ENCODE results near the gene KLHDC7B. TPM values are rescaled to one million over a fixed set of nuclear protein-coding genes. Genes with fewer than 3 reads are reported as not detected.

The KLHDC7B gene
- total and polyA plus RNA-seq, 9 donors: 0.04 to 0.13 (median 0.10) TPM; not detected in 2

DNA sequence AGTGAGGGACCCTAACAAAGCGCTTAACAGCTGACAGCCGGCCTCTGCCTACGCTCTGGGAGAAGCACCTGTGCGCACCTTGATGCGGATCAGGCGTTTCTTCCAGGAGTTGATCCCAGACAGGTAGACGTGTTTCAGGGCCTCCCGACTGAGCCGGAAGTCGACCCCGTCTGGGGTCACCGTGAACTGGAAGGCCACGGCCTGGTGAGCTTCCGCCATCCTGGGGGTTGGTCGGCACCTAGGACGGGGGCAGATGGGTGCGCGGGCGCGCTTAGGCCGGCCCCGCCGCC lies 31.9 kb downstream of the KLHDC7B start:
- no peak overlapping the region for H3K27ac ChIP-seq
- H3K4me1 ChIP-seq (ENCODE audit: insufficient read depth): peaks cover 12% of the 10 kb centered on the region
- no peak for DNase-seq
- H3K36me3 ChIP-seq: no peaks in the 10 kb centered on the region
- no peak overlapping the region for H3K4me3 ChIP-seq
- no peaks in the 10 kb centered on the region for H3K9me3 ChIP-seq
- no peaks in the 10 kb centered on the region for H3K27me3 ChIP-seq
- TF ChIP-seq POLR2A (IDR thresholded peaks at IDR 0.05) (no peak), CTCF (IDR thresholded peaks at IDR 0.05) (no peak), EP300 (IDR thresholded peaks at IDR 0.05) (no peak)
- intact Hi-C loops (cut with DNase I): no loop called here
- WGBS, 3 donors: 26 to 30% (median 29%) methylated on average over 22 to 23 of the region's 23 CpGs

GRCh38 chr22:50577987-50578775 lies 32.5 kb downstream of the KLHDC7B start, which contains the start of gene CPT1B:
Gene CPT1B, minus strand, starts transcription at chr22:50578427. Its CDS starts 512 bp downstream, at chr22:50577915.
- intact Hi-C loops (cut with DNase I): no loop called here
- Histone ChIP-seq H3K36me3 (no peaks in the 10 kb centered on the region), H3K27me3 (no peaks in the 10 kb centered on the region), H3K4me3 (no peak within 1 kb of the TSS), H3K27ac (no peak within 1 kb of the TSS), H3K4me1 (ENCODE audit: insufficient read depth) (peaks cover 12% of the 10 kb centered on the region), H3K9me3 (no peaks in the 10 kb centered on the region)
- DNase-seq: no peak
- TF ChIP-seq POLR2A (IDR thresholded peaks at IDR 0.05) (no peak), EP300 (IDR thresholded peaks at IDR 0.05) (no peak), CTCF (IDR thresholded peaks at IDR 0.05) (no peak)
- 5 to 10% (median 9%) methylated on average over 44 to 63 of the region's 63 CpGs for WGBS, 3 donors

DNA sequence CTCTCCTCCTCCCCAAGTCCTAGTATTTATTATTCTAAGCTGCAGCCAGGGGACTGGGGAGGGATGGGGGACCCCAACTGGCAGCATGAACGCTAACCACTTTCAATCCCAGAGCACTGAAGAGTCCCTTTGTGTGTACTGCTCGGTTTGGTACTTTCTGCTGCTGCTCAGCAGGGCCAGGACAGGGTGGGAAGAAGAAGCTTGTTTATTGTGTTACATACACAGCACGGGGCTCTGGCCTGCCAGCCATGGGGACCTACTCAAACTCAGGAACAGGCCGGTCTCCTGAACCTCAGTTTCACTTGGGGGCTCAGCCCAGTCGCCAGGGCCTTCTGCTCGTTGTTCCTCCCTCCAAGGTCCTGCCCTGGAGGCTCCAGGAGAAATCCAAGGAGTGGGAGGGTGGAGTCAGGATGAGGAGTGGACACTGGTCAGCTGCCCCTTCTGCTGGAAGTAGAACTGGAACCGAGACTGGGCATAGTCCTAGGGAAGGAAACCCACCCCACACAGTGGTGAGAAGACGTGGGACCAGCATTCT lies 33.1 kb downstream of the KLHDC7B start:
- Histone ChIP-seq H3K27me3 (no peaks in the 10 kb centered on the region), H3K27ac (no peak overlapping the region), H3K9me3 (no peaks in the 10 kb centered on the region), H3K4me1 (ENCODE audit: insufficient read depth) (peaks cover 14% of the 10 kb centered on the region), H3K4me3 (no peak overlapping the region), H3K36me3 (no peaks in the 10 kb centered on the region)
- 53 to 60% (median 59%) methylated on average over 8 of the region's 8 CpGs for WGBS, 3 donors
- no peak for DNase-seq
- intact Hi-C loops (cut with DNase I): no loop called here
- TF ChIP-seq EP300 (IDR thresholded peaks at IDR 0.05) (no peak), POLR2A (IDR thresholded peaks at IDR 0.05) (no peak), CTCF (IDR thresholded peaks at IDR 0.05) (no peak)

DNA sequence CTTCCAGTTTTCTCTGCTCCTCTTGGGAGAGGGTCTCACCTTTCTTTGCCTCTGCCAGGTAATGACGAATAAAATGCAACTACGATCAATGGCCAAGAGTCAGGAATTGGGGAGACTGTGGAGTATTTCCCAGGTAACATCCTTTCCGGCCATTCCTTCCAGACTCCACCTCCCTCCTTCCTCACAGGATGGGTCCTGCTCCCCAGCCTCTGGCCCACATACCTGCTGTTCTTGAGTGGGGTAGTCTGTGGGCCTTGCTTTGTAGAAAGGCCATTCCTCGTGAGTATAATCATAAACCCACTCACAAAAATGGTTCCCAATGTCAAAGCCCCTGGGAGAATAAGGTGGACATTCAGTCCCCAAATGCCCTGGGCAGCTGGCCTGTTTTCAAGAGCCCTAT lies 34.1 kb downstream of the KLHDC7B start:
- Histone ChIP-seq H3K9me3 (no peaks in the 10 kb centered on the region), H3K27ac (no peak overlapping the region), H3K4me1 (ENCODE audit: insufficient read depth) (peaks cover 14% of the 10 kb centered on the region), H3K4me3 (no peak overlapping the region), H3K27me3 (no peaks in the 10 kb centered on the region), H3K36me3 (no peaks in the 10 kb centered on the region)
- TF ChIP-seq CTCF (IDR thresholded peaks at IDR 0.05): no peak
- no peak for TF ChIP-seq EP300 (IDR thresholded peaks at IDR 0.05)
- no peak for TF ChIP-seq POLR2A (IDR thresholded peaks at IDR 0.05)
- no peak for DNase-seq
- 92 to 94% (median 94%) methylated on average over 4 of the region's 4 CpGs for WGBS, 3 donors
- intact Hi-C loops (cut with DNase I): no loop called here
